GM19043 (cell line): ENCODE results near the gene CKS1B.

Source experiments
- ATAC-seq: cut with Tn5 transposase; IDR thresholded peaks from one replicate; pipeline ENCODE4 v1.9.1; 2021; ENCODE audit warnings: low read depth; ENCODE audit not compliant: unreplicated experiment

The CKS1B gene

DNA sequence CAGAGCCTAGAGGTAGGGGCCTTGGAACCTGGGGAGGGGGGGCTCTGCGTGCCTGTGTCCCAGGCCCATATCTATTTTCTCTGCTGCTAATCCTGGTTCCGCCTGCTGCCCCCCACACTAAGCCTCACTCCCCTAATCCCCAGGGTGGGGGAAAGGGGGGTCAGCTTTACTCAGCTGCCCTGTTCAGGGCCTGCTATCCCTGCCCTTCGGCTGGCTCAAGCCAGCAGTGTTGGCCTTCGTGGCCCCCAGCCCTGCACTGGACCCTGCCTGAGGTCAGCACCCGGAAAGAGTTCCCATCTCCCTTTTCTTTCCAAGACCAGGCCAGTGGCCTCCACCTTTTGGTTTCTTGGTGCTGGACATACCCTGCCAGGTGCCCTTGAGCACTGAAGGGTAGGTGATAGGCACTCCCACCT is 36.5 kb downstream of the CKS1B start:
- no peak for ATAC-seq

- no peak for ATAC-seq
Observed at GRCh38 chr1:155011437-155012025, 37.0 kb downstream of the CKS1B start.

GRCh38 chr1:155012026-155012546 is 37.6 kb downstream of the CKS1B start:
- ATAC-seq = no peak

- no peak for ATAC-seq
Observed at GRCh38 chr1:155012776-155013602, 38.5 kb downstream of the CKS1B start.

GRCh38 chr1:155013632-155014031 is 39.2 kb downstream of the CKS1B start:
- ATAC-seq = no peak

DNA sequence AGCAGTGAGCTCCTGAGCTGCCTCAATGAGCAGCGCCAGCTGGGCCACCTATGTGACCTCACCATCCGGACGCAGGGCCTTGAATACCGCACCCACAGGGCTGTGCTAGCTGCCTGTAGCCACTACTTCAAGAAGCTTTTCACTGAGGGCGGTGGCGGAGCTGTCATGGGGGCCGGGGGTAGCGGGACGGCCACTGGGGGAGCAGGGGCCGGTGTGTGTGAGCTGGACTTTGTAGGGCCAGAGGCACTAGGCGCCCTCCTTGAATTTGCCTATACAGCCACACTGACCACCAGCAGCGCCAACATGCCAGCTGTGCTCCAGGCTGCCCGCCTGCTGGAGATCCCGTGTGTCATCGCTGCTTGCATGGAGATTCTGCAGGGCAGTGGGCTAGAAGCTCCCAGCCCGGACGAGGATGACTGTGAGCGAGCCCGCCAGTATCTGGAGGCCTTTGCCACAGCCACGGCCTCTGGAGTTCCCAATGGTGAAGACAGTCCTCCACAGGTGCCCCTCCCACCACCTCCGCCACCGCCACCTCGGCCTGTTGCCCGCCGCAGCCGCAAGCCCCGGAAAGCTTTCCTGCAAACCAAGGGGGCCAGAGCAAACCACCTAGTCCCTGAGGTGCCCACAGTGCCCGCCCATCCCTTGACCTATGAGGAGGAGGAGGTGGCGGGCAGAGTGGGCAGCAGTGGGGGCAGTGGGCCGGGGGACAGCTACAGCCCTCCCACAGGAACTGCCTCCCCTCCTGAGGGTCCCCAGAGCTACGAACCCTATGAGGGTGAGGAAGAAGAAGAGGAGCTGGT is 40.4 kb downstream of the CKS1B start:
- no peak for ATAC-seq

DNA sequence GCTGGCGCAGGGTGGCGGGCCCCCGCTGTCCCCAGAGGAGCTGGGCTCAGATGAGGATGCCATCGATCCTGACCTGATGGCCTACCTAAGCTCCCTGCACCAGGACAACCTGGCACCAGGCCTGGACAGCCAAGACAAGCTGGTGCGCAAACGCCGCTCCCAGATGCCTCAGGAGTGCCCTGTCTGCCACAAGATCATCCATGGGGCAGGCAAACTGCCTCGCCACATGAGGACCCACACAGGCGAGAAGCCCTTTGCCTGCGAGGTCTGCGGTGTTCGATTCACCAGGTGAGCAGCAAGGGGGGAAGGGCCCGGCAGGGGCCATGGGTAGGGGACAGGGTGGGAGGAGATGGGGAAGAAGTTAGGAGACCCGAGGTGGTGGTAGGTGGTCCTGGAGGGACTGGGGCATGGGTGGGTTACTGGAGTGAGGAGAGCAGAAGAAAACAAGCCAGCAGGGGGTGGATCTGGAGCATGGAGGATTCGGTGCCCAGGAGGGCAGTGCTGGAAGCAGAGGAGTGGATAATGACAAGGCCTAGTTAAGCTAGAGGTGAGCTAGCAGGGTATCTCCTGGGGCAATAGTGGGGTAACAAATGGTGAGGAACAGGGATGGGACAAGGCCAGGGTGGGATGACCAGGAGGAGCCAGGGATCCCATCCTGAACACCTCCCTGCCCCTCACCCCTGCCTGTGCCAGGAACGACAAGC is 41.2 kb downstream of the CKS1B start:
- ATAC-seq = no peak

DNA sequence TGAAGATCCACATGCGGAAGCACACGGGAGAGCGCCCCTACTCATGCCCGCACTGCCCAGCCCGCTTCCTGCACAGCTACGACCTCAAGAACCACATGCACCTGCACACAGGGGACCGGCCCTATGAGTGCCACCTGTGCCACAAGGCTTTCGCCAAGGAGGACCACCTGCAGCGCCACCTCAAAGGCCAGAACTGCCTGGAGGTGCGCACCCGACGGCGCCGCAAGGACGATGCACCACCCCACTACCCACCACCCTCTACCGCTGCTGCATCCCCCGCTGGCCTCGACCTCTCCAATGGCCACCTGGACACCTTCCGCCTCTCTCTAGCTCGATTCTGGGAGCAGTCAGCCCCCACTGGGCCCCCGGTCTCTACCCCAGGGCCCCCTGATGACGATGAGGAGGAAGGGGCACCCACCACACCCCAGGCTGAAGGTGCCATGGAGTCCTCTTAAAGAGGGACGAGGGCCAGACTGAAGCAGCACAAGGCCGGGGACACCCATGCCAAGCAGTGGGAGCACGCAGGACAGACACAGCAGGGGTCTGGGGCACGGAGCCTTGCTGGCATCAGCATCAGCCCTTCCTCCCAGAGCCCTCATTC is 41.9 kb downstream of the CKS1B start:
- no peak for ATAC-seq

GRCh38 chr1:155017041-155017945 is 42.8 kb downstream of the CKS1B start:
- no peak for ATAC-seq

DNA sequence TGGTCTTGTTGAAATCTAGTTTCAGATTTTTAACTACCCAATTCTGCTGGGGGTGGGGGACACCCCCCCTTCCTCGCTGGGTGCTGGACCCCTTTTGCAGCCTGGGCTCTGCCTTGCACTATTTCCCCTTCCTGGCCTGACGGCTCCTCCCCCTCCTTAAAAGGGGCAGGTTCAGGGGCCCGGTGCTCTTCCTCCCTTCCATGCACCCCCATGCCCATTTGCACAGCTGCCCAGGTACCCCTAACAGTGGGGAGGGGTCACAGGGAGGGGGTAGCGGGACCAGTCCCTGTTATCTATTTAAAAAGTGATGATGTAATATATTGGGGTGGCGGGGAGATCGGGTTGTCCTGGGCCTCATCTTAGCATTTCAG is 43.5 kb downstream of the CKS1B start:
- no peak for ATAC-seq

DNA sequence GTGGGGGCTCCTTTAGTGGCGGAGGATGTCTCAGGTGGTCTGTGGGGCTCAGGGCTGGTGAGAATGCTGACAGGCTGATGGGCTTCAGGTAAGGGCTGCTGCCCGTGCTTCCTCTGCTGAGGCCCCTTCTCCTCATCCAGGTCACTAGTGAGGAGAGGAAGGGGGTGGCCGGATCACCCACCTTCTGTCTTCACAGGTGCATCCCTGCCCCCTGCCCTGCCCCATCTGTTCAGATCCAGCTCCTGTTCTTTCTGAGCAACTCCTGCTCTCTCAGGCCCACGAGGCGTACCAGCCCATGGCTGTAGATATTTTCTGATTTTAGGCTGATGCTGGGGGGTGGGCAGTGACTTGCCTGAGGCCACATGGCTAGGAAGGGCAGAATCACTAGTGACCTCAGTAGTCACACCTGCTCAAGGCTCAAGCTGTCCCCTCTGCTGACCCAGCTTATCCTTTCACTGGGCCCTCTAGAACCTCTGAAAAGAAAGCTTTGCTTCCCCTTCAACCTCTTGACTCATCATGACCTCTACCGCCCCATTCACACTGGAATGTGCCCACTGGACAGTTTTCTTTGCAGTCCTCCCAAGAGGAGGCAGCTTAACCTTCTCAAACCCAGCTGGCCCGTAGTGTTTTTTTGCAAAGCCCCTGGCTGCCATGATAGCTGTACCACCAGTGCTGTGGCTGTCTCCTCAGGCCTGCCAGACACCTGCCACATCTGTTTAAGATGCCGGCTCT is 44.3 kb downstream of the CKS1B start:
- no peak for ATAC-seq

GRCh38 chr1:155019377-155020245 is 45.1 kb downstream of the CKS1B start:
- ATAC-seq = no peak

DNA sequence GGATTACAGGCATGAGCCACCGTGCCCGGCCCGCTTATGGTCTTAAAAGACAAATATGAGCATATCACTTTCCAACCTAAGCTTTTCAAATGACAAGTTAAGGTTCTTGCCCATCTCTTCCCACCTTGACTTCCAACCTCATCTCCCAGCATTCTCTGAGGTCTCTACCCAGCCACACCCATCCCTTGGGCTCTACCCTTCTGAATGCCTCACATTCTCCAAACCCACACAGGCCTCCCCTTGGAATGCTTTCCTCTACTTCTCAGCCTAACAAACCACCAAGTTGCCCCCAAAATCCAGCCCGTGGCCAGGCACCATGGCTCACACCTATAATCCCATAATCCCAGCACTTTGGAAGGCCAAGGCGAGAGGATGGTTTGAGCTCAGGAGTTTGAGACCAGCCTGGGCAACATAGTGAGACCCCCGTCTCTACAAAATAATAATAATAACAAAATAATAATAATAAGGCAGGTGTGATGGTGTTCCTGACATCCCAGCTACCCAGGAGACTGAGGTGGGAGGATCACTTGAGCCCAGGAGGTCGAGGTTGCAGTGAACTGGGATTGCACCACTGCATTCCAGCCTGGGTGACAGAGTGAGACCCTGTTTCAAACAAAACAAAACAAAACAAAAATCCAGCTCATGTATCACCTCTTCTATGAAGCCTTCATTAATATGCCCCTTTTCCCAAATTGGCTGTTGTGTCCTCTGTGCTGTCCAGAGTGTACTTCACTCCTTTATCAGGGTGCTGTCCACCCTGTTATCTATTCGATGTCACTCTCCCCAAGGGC is 47.9 kb downstream of the CKS1B start:
- no peak for ATAC-seq

DNA sequence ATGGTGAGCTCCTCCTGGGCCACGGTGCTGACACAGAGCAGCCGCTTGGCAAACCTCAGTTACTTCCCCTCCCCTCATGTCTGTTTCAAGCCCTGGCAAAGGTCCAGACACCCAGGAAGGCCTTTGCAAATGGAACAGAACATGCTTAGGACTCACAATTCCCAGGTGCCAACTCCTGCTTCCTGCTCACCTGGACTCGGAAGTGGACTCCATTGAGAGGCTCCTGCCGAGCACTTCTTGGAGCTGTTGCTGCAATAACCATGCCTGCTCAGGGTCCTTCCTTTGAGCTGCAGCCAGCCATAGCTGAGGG is 48.4 kb downstream of the CKS1B start:
- no peak for ATAC-seq

GRCh38 chr1:155023627-155024026 is 49.1 kb downstream of the CKS1B start:
- no peak for ATAC-seq

DNA sequence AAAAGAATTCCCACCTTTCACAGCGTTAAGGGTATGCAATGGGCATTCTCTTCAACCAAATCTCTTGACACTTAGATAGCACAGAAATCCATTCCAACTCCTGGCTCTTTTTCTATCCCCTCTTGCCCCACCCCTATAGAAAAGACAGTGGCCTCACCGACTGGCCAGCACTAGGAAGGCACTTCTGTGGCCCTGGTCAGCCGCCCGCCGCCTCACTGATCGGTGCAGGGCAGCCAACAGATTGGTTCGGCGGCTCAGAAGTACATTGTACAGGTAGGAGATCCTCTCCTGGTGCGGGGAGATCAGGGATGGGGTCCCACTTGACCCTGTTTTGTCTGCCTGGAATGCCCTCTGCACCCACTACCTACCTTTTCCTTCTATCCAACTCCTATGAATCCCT is 49.8 kb downstream of the CKS1B start:
- ATAC-seq = no peak

GRCh38 chr1:155026154-155026553 is 51.7 kb downstream of the CKS1B start:
- no peak for ATAC-seq
